H9 (cell line): Measurements from ENCODE around the gene TRMT44. TPM values are rescaled to one million over a fixed set of nuclear protein-coding genes. Genes with fewer than 3 reads are reported as not detected.

ENCODE experiments used
- DNase-seq: peaks from one replicate; pipeline ENCODE4 v3.0.0-alpha.2; 2017
- H2AFZ ChIP-seq: one replicate; pipeline ENCODE4 v1.6.1; 2013; ENCODE audit warnings: mild to moderate bottlenecking, low read length, control low read depth, moderate library complexity
- H2AK5ac ChIP-seq: 2 replicates; pipeline ENCODE4 v1.6.1; 2013; ENCODE audit warnings: low read length, control low read depth, mixed read lengths; ENCODE audit not compliant: insufficient read length
- H2BK120ac ChIP-seq: one replicate; pipeline ENCODE4 v1.6.1; 2013; ENCODE audit warnings: low read depth, mild to moderate bottlenecking, low read length, control low read depth, inconsistent platforms; ENCODE audit not compliant: poor library complexity, severe bottlenecking
- H2BK12ac ChIP-seq: 2 replicates; pipeline ENCODE4 v1.6.1; 2013; ENCODE audit warnings: low read length, control low read depth, mixed read lengths, low read depth; ENCODE audit not compliant: insufficient read length
- H2BK15ac ChIP-seq: 2 replicates; pipeline ENCODE4 v1.6.1; 2013; ENCODE audit warnings: low read depth, low read length, control low read depth
- H2BK20ac ChIP-seq: one replicate; pipeline ENCODE4 v1.6.1; 2013; ENCODE audit warnings: low read depth, mild to moderate bottlenecking, low read length, control low read depth, inconsistent platforms; ENCODE audit not compliant: poor library complexity, severe bottlenecking
- H2BK5ac ChIP-seq: 2 replicates; pipeline ENCODE4 v1.6.1; 2013; ENCODE audit warnings: low read length, control low read depth, mixed read lengths; ENCODE audit not compliant: insufficient read length
- H3K14ac ChIP-seq: 2 replicates; pipeline ENCODE4 v1.6.1; 2013; ENCODE audit warnings: low read length, control low read depth; ENCODE audit not compliant: insufficient read depth
- H3K18ac ChIP-seq: 2 replicates; pipeline ENCODE4 v1.6.1; 2013; ENCODE audit warnings: low read depth, mild to moderate bottlenecking, mixed read lengths, low read length, control low read depth; ENCODE audit not compliant: insufficient read length
- H3K23ac ChIP-seq: 2 replicates; pipeline ENCODE4 v1.6.1; 2013; ENCODE audit warnings: low read length, control low read depth, mixed read lengths, low read depth; ENCODE audit not compliant: insufficient read length
- H3K23me2 ChIP-seq: 2 replicates; pipeline ENCODE4 v1.6.1; 2013; ENCODE audit warnings: low read depth, mild to moderate bottlenecking, mixed read lengths, low read length, control low read depth; ENCODE audit not compliant: insufficient read length, poor library complexity, severe bottlenecking
- H3K27ac ChIP-seq: 2 replicates; pipeline ENCODE4 v1.5.1; 2013; ENCODE audit warnings: low read length, control low read depth, mixed read lengths, low read depth; ENCODE audit not compliant: insufficient read length
- H3K27me3 ChIP-seq: 2 replicates; pipeline ENCODE4 v1.6.1; 2013; ENCODE audit warnings: low read length, control low read depth, inconsistent platforms; ENCODE audit not compliant: insufficient read depth
- H3K4ac ChIP-seq: 2 replicates; pipeline ENCODE4 v1.6.1; 2013; ENCODE audit warnings: low read depth, mild to moderate bottlenecking, control low read depth, inconsistent platforms, low read length, moderate library complexity
- H3K4me1 ChIP-seq: 2 replicates; pipeline ENCODE4 v1.6.1; 2013; ENCODE audit warnings: low read length, control low read depth, inconsistent platforms; ENCODE audit not compliant: insufficient read depth
- H3K4me2 ChIP-seq: 2 replicates; pipeline ENCODE4 v1.6.1; 2013; ENCODE audit warnings: low read length, control low read depth, mixed read lengths; ENCODE audit not compliant: insufficient read length, insufficient read depth
- H3K56ac ChIP-seq: 2 replicates; pipeline ENCODE4 v1.6.1; 2013; ENCODE audit warnings: low read depth, mild to moderate bottlenecking, mixed read lengths, low read length, control low read depth; ENCODE audit not compliant: insufficient read length
- H3K79me1 ChIP-seq: 2 replicates; pipeline ENCODE4 v1.6.1; 2013; ENCODE audit warnings: low read depth, mild to moderate bottlenecking, moderate library complexity, low read length, control low read depth, inconsistent platforms; ENCODE audit not compliant: insufficient read depth, poor library complexity, severe bottlenecking
- H3K79me2 ChIP-seq: 2 replicates; pipeline ENCODE4 v1.6.1; 2013; ENCODE audit warnings: low read length, control low read depth, inconsistent platforms; ENCODE audit not compliant: insufficient read depth
- H3K9ac ChIP-seq: 2 replicates; pipeline ENCODE4 v1.6.1; 2013; ENCODE audit warnings: low read length, control low read depth, mixed read lengths; ENCODE audit not compliant: insufficient read length; ENCODE audit errors: extremely low read depth
- H3K9me3 ChIP-seq: one replicate; pipeline ENCODE4 v1.6.1; 2013; ENCODE audit warnings: low read depth, low read length, inconsistent platforms; ENCODE audit not compliant: control insufficient read depth
- H3T11ph ChIP-seq: one replicate; pipeline ENCODE4 v1.6.1; 2013; ENCODE audit warnings: mild to moderate bottlenecking, low read length, control low read depth, inconsistent platforms
- H4K20me1 ChIP-seq: one replicate; pipeline ENCODE4 v1.6.1; 2013; ENCODE audit not compliant: control insufficient read depth, insufficient read length, insufficient read depth
- H4K5ac ChIP-seq: 2 replicates; pipeline ENCODE4 v1.6.1; 2013; ENCODE audit warnings: low read depth, mild to moderate bottlenecking, mixed read lengths, low read length, control low read depth; ENCODE audit not compliant: insufficient read length
- H4K8ac ChIP-seq: replicated peaks from 2 replicates; pipeline ENCODE4 v1.6.1; 2013; ENCODE audit warnings: low read length, control low read depth, mixed read lengths, low read depth; ENCODE audit not compliant: insufficient read length
- H4K91ac ChIP-seq: 2 replicates; pipeline ENCODE4 v1.6.1; 2013; ENCODE audit warnings: low read depth, mild to moderate bottlenecking, moderate library complexity, mixed read lengths, low read length, control low read depth; ENCODE audit not compliant: insufficient read length
- H3K27ac Mint-ChIP-seq, 3 experiments: 2 replicates in 2 of 3; 3 replicates in 1 of 3; pipeline ENCODE4 v1.8.0; 2020 to 2021; ENCODE audit warnings: mixed read lengths in 3 of 3, mild to moderate bottlenecking in 1 of 3, moderate library complexity in 1 of 3
- H3K27me3 Mint-ChIP-seq: 2 replicates; pipeline ENCODE4 v1.8.0; 2021; ENCODE audit warnings: low read depth, mild to moderate bottlenecking, moderate library complexity, mixed read lengths
- H3K36me3 Mint-ChIP-seq, 3 experiments: 2 replicates in 2 of 3; 3 replicates in 1 of 3; pipeline ENCODE4 v1.8.0; 2020 to 2021; ENCODE audit warnings: low read depth in 3 of 3, mixed read lengths in 3 of 3; ENCODE audit not compliant: insufficient read depth in 1 of 3
- H3K4me1 Mint-ChIP-seq, 2 experiments: 2 replicates each; pipeline ENCODE4 v1.8.0; 2020; ENCODE audit warnings: mixed read lengths in 2 of 2
- H3K4me3 Mint-ChIP-seq, 2 experiments: 2 replicates in 1 of 2; 3 replicates in 1 of 2; pipeline ENCODE4 v1.8.0; 2020 to 2021; ENCODE audit warnings: mild to moderate bottlenecking in 2 of 2, mixed read lengths in 2 of 2, moderate library complexity in 1 of 2
- H3K9me3 Mint-ChIP-seq, 2 experiments: 2 replicates in 1 of 2; 3 replicates in 1 of 2; pipeline ENCODE4 v1.8.0; 2020; ENCODE audit warnings: mild to moderate bottlenecking in 2 of 2, mixed read lengths in 2 of 2, moderate library complexity in 1 of 2
- WGBS: extraction: QIAGEN DNeasy Blood & Tissue Kit; methylation state at CpG from one replicate; pipeline ENCODE4 v1.1.7; 2013; ENCODE audit warnings: missing lambda C conversion rate, low lambda C conversion rate, mixed read lengths; ENCODE audit not compliant: insufficient read length; ENCODE audit errors: extremely low coverage; 5-methylcytosine and 5-hydroxymethylcytosine counted together
- total RNA-seq: library from RNA; stranded (reverse); gene quantifications from 2 replicates; pipeline ENCODE4 v1.2.1, GENCODE V29; 2021
- TF ChIP-seq, protein P1 (sequence below): fragments of 200-600 bp; sonication (generic); conservative IDR thresholded peaks from 3 replicates; pipeline ENCODE4 v1.8.0; 2021; ENCODE audit warnings: antibody characterized with exemption, mild to moderate bottlenecking

Gene TRMT44
- total RNA-seq, 1 experiment from 2014 or later: 22.8 TPM

DNA sequence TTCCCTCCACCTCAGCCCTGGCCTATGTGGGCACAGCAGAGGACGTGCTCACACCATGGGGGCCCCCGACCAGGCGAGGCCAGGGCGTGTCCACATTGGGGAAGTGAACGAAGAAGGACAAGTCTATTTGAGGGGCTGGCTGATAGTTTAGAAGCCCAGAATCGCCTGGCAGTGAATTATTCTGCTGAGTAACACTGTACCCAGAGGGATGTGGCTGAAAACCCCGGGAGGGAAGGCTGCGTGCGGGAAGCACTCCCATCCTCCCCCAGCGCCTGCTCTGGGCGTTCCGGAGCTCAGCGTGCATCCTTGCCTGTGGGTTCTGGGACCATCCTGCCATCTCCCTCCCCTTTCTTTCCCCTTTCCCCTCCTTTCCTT lies 66.6 kb downstream of the TRMT44 start:
- no peak overlapping the region for H4K5ac ChIP-seq
- H4K91ac ChIP-seq: no peak overlapping the region
- H3K4me2 ChIP-seq: no peak overlapping the region
- TF ChIP-seq, protein P1, sequence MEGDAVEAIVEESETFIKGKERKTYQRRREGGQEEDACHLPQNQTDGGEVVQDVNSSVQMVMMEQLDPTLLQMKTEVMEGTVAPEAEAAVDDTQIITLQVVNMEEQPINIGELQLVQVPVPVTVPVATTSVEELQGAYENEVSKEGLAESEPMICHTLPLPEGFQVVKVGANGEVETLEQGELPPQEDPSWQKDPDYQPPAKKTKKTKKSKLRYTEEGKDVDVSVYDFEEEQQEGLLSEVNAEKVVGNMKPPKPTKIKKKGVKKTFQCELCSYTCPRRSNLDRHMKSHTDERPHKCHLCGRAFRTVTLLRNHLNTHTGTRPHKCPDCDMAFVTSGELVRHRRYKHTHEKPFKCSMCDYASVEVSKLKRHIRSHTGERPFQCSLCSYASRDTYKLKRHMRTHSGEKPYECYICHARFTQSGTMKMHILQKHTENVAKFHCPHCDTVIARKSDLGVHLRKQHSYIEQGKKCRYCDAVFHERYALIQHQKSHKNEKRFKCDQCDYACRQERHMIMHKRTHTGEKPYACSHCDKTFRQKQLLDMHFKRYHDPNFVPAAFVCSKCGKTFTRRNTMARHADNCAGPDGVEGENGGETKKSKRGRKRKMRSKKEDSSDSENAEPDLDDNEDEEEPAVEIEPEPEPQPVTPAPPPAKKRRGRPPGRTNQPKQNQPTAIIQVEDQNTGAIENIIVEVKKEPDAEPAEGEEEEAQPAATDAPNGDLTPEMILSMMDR: no peak
- no peak overlapping the region for H3K56ac ChIP-seq
- no peak overlapping the region for H3K4me3 Mint-ChIP-seq
- H3K27me3 Mint-ChIP-seq: peaks cover 2% of the 10 kb centered on the region; the same call in 1 of the 2 replicates
- WGBS: no CpG with 5 or more reads among the region's 13 CpGs
- no peak overlapping the region for H3K4ac ChIP-seq
- no peaks in the 10 kb centered on the region; the same call in 1 of the 2 replicates for H3K4me1 ChIP-seq
- H3K79me2 ChIP-seq: no peaks in the 10 kb centered on the region
- H3K27ac ChIP-seq: no peak overlapping the region
- H3K23me2 ChIP-seq: no peaks in the 10 kb centered on the region
- H3K9ac ChIP-seq: no peak overlapping the region
- H3K27ac Mint-ChIP-seq: peak overlapping the region in 1 of 3 experiments; percentile 62; a peak in 2 of 7 replicates
- H2BK20ac ChIP-seq: no peak overlapping the region
- H2BK5ac ChIP-seq: no peak overlapping the region
- H3K79me1 ChIP-seq: no peaks in the 10 kb centered on the region
- peak overlapping the region; percentile 62; the same call in 1 of the 2 replicates for H3K14ac ChIP-seq
- H3K9me3 Mint-ChIP-seq: peaks cover 0 to 4% of the 10 kb centered on the region in 2 experiments
- no peaks in the 10 kb centered on the region for H3K27me3 ChIP-seq
- no peak overlapping the region for H3K23ac ChIP-seq
- no peaks in the 10 kb centered on the region for H4K20me1 ChIP-seq
- no peak overlapping the region for H2BK12ac ChIP-seq
- no peak overlapping the region for H2AFZ ChIP-seq
- H2BK120ac ChIP-seq: no peak overlapping the region
- no peak overlapping the region for H2AK5ac ChIP-seq
- peaks cover 36 to 41% of the 10 kb centered on the region in 2 experiments for H3K4me1 Mint-ChIP-seq
- peaks cover 0 to 11% (median 0%) of the 10 kb centered on the region in 3 experiments; a peak in 3 of 7 replicates for H3K36me3 Mint-ChIP-seq
- no peak overlapping the region for H4K8ac ChIP-seq
- H3K9me3 ChIP-seq: no peaks in the 10 kb centered on the region
- H3T11ph ChIP-seq: no peak overlapping the region
- peak overlapping the region; percentile 1 for H3K18ac ChIP-seq
- DNase-seq: no peak
- no peak overlapping the region for H2BK15ac ChIP-seq
